HG02798 (cell line): ENCODE results near the gene B3GNT3.

Source experiments
- ATAC-seq: cut with Tn5 transposase; IDR thresholded peaks from one replicate; pipeline ENCODE4 v1.9.1; 2021; ENCODE audit warnings: mild to moderate bottlenecking; ENCODE audit not compliant: unreplicated experiment, poor library complexity

B3GNT3 gene

GRCh38 chr19:17830567-17831418, 35.9 kb downstream of the B3GNT3 start:
- no peak for ATAC-seq

DNA sequence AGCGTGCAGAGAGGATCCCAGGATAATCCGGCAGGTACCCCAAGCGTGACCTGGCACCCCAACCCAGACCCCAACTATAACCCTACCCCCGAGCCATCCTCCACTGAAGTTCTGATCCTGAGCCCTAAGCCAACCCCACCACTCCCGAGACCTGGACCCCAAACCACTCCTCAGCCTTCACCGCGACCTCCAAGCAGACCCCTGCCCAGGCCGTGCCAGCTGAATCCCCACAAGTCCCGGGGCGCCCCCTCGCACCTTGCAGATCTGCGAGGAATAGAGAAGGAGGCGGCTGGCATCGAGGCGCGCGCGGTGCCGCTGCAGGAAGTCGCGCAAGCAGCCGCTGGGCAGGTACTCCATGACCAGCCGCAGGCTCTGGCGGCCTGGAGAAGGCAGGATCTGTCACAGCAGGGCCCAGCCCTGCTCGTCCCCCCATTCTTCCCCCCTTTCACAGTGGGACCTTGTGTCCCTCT, 36.5 kb downstream of the B3GNT3 start:
- ATAC-seq = no peak

GRCh38 chr19:17832443-17833208, 37.7 kb downstream of the B3GNT3 start:
- ATAC-seq = no peak

GRCh38 chr19:17834350-17835181, 39.6 kb downstream of the B3GNT3 start:
- ATAC-seq = no peak

- no peak for ATAC-seq
Measured at GRCh38 chr19:17835182-17836006, 40.5 kb downstream of the B3GNT3 start.

GRCh38 chr19:17836530-17836929, 41.6 kb downstream of the B3GNT3 start:
- ATAC-seq = no peak

DNA sequence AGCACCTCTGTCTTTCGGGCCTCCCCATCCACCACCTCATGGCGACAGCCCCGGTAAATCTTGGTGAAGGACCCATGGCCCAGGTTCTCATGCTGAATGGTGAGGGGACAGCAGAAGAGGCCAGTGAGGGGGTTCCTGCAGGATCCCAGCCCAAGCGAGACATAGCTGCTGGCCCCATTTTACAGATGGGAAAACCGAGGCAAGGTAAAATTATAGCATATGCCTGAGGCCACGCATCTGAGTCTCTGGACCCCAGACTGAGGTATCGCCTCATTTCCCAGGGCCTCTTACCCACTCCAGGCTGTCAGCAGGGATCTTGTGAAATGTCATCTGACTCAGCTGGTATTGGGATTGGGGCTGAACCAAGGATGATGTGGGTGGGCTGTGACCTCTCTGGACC, 43.0 kb downstream of the B3GNT3 start:
- no peak for ATAC-seq

DNA sequence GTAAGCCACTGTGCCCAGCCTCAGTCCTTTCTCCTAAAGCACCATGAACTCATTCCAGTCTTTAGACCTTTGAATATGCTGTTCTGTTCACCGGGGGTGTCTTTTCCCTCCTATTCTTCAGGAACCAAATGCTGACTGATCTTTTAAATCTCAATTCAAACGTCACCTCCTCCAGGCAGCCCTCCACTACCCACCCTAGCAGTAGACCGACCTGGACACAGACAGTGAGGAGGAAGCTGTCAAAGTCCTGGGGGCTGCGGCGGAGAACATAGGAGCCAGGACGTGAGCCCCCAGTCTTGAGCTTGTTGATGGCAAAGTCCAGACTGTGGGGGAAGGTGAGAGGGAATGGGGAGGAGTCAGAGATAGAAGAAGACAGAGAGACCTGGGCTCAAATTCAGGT, 45.1 kb downstream of the B3GNT3 start:
- ATAC-seq = no peak

DNA sequence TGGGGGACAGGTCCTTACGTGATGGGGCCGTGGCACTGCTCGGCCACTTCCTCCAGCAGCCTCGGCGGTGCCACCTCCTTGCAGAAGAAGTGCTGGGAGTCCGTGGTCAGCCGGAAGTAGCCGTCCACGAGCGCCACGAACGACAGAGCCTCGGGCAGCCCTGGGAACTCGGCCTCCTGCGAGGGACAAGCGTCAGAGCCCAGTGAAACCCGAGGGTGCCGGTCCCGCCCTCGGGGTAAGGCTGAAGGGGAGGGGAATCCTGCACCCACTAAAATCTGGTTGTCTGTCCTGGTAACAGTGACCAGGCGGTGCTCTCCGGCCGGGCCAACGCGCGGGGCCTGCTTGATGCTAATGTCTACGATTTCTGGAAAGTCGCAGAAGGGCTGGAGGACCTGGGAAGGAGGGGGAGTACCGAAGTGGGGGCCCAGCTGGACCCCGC, 46.5 kb downstream of the B3GNT3 start:
- ATAC-seq = no peak

GRCh38 chr19:17841810-17842662, 47.1 kb downstream of the B3GNT3 start:
- ATAC-seq = no peak

DNA sequence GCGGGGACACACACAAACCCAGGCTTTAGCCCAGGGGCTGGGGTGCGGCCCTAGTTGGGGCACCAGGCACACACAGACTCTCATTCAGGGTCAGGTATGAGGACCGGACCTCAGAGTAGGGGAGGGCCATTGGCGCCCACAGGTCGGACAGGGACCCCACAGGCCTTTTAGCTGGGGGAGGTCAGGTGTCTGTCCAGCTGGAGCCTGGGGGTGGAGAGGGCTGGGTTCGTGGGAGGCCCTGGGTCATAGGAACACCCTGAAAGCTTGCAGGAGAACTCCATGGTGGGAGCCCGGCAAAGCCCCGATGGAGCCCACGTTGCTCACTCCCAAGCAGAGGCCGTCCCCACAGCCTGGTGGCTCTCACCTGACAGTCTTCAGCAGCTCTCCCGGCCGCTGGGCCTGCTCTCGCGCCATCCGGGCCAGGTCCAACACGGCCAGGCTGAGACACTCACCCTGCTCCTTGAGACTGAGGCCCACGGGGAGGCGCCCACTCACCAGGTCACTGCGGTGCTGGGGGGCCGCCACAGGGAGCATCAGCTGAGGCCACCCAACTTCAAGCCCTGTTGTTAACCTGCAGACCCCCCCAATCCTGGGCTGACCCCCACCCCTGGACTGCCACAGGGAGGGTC, 47.8 kb downstream of the B3GNT3 start:
- no peak for ATAC-seq

DNA sequence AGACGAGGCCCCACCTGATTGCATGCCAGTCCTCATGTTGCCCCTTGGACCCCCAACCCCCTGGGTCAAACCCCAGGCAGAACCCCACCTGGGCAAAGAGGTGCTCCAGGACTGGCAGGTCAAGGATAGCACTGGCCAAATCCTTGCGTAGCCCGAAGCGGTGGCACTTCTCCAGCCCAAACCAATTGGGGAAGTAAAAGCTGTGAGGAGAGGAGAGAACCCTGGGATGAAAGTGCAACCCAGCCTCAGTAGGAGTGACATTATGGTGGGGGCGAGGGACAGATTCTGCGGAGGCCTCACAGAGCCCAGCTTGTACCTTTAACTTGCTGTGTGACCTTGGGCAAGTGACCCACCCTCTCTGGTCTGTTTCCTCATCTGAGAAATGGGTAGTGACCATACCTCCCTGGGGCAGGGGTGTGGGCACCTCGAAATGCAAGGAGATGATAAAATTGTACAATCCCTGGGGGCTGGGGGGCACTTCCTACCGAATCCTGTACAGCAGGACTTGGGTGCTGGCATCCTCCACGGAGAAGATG, 48.4 kb downstream of the B3GNT3 start:
- no peak for ATAC-seq

GRCh38 chr19:17843908-17844490, 49.1 kb downstream of the B3GNT3 start:
- no peak for ATAC-seq

DNA sequence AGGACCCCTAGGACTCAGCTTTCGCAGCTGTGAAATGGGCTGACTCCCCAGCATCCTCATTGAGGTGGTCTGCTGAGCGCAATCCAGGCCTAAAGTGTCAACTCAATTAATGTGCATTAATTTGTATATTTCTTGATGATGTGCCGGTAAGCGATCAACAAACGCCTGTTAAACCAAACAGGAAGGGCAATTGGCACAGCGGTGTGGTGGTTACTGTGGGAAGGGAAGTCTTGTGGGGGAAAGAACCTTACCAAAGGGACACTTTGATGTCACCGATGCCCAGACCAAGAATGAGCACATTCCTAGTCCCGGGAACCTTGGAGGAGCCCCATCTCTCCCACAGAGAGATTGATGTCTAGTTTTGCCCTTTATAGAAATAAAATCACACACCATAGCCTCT, 51.2 kb downstream of the B3GNT3 start:
- ATAC-seq = no peak

GRCh38 chr19:17847538-17848366, 52.8 kb downstream of the B3GNT3 start, which contains the start of gene JAK3:
Gene JAK3 (minus strand): TSS chr19:17847982. CDS start chr19:17844417, 3,565 bp downstream.
- ATAC-seq = peak; percentile 75

GRCh38 chr19:17848595-17849292, 53.8 kb downstream of the B3GNT3 start:
- no peak for ATAC-seq
